Astrocyte (in vitro differentiated cells and primary cell): ENCODE measurements around the gene DIP2C. TPM values are rescaled to one million over a fixed set of nuclear protein-coding genes. Genes with fewer than 3 reads are reported as not detected.

Experiments
- DNase-seq: peaks from one replicate; pipeline ENCODE4 v3.0.0-alpha.2; 2010; ENCODE audit warnings: low read depth
- FAIRE-seq: peaks from 2 replicates; lab custom pipeline; 2011; peaks lifted over from hg19 to GRCh38; lab: Jason Lieb, UNC
- H2AFZ ChIP-seq: 2 replicates; pipeline ENCODE4 v1.6.0; 2012; ENCODE audit warnings: low read depth, low read length, inconsistent platforms
- H3K27ac ChIP-seq: 2 replicates; pipeline ENCODE4 v1.5.1; 2011; ENCODE audit warnings: low read depth, low read length, inconsistent platforms
- H3K27me3 ChIP-seq: 2 replicates; pipeline ENCODE4 v1.6.0; 2011; ENCODE audit warnings: low read length, inconsistent platforms; ENCODE audit not compliant: insufficient read depth
- H3K36me3 ChIP-seq: 2 replicates; pipeline ENCODE4 v1.5.1; 2011; ENCODE audit warnings: low read length, inconsistent platforms; ENCODE audit not compliant: insufficient read depth
- H3K4me1 ChIP-seq: 2 replicates; pipeline ENCODE4 v1.5.1; 2011; ENCODE audit warnings: low read length, inconsistent platforms; ENCODE audit not compliant: insufficient read depth
- H3K4me2 ChIP-seq: 2 replicates; pipeline ENCODE4 v1.6.0; 2012; ENCODE audit warnings: low read length, inconsistent platforms
- H3K4me3 ChIP-seq: 2 replicates; pipeline ENCODE4 v1.5.1; 2011; ENCODE audit warnings: low read depth, mild to moderate bottlenecking, low read length, inconsistent platforms; ENCODE audit not compliant: insufficient read depth
- H3K79me2 ChIP-seq: 2 replicates; pipeline ENCODE4 v1.6.0; 2012; ENCODE audit warnings: mild to moderate bottlenecking, low read length, inconsistent platforms; ENCODE audit not compliant: insufficient read depth
- H3K9ac ChIP-seq: 2 replicates; pipeline ENCODE4 v1.6.0; 2012; ENCODE audit warnings: mild to moderate bottlenecking, low read length, inconsistent platforms
- H3K9me3 ChIP-seq: 2 replicates; pipeline ENCODE4 v1.5.1; 2012; ENCODE audit warnings: low read depth, mild to moderate bottlenecking, low read length, inconsistent platforms; ENCODE audit not compliant: insufficient read depth
- H4K20me1 ChIP-seq: 2 replicates; pipeline ENCODE4 v1.6.0; 2012; ENCODE audit warnings: low read length, inconsistent platforms; ENCODE audit not compliant: insufficient read depth
- H3K27ac Mint-ChIP-seq: one replicate; pipeline ENCODE4 v1.8.0; 2021; ENCODE audit warnings: mild to moderate bottlenecking, mixed read lengths; ENCODE audit not compliant: unreplicated experiment
- H3K27me3 Mint-ChIP-seq: one replicate; pipeline ENCODE4 v1.8.0; 2021; ENCODE audit warnings: low read depth, mixed read lengths; ENCODE audit not compliant: unreplicated experiment
- H3K36me3 Mint-ChIP-seq: one replicate; pipeline ENCODE4 v1.8.0; 2021; ENCODE audit warnings: low read depth, mixed read lengths; ENCODE audit not compliant: unreplicated experiment
- H3K4me1 Mint-ChIP-seq: one replicate; pipeline ENCODE4 v1.8.0; 2021; ENCODE audit warnings: low read depth, mixed read lengths; ENCODE audit not compliant: unreplicated experiment
- H3K4me3 Mint-ChIP-seq: one replicate; pipeline ENCODE4 v1.8.0; 2021; ENCODE audit warnings: mild to moderate bottlenecking, moderate library complexity, mixed read lengths; ENCODE audit not compliant: unreplicated experiment
- H3K9me3 Mint-ChIP-seq: one replicate; pipeline ENCODE4 v1.8.0; 2021; ENCODE audit warnings: mild to moderate bottlenecking, mixed read lengths; ENCODE audit not compliant: unreplicated experiment
- CTCF ChIP-seq: IDR thresholded peaks from 2 replicates; pipeline ENCODE4 v1.5.1; 2011; ENCODE audit warnings: low read depth, mild to moderate bottlenecking, inconsistent platforms, low read length, moderate library complexity; ENCODE audit not compliant: insufficient read depth
- EZH2 ChIP-seq: IDR thresholded peaks from 2 replicates; pipeline ENCODE4 v1.6.1; 2012; ENCODE audit warnings: mild to moderate bottlenecking, low read length, inconsistent platforms; ENCODE audit not compliant: insufficient read depth
- total RNA-seq: library from RNA; stranded (reverse); gene quantifications from 2 replicates; pipeline ENCODE4 v1.2.1, GENCODE V29; 2021

DIP2C gene
- total RNA-seq, 1 donor from 2014 or later, result 27.3 TPM

DNA sequence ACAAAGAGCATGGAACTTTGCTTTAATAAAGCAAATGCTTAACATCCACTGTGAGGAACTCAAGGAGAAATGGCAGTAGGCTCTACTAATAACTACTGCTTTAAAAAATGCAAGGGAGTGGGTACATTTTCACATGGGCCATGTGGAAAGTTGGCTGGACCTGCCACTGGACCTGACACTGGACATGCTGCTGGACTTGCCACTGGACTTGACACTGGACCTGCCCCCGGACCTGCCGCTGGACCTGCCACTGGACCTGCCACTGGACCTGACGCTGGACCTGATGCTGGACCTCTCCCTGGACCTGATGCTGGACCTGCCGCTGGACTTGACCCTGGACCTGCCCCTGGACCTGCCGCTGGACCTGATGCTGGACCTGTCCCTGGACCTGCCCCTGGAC, 32.6 kb downstream of the DIP2C start:
- H2AFZ ChIP-seq, result no peak overlapping the region
- H3K36me3 Mint-ChIP-seq, result peaks cover 4% of the 10 kb centered on the region
- H3K4me3 Mint-ChIP-seq, result no peak overlapping the region
- no peak for TF ChIP-seq EZH2
- TF ChIP-seq CTCF, result no peak
- DNase-seq, result no peak
- no peak overlapping the region for H3K27ac Mint-ChIP-seq
- no peak overlapping the region for H3K9ac ChIP-seq
- no peaks in the 10 kb centered on the region for H3K27me3 ChIP-seq
- no peaks in the 10 kb centered on the region for H3K9me3 Mint-ChIP-seq
- H3K9me3 ChIP-seq, result no peaks in the 10 kb centered on the region
- H3K4me2 ChIP-seq, result no peak overlapping the region
- FAIRE-seq, result no peak
- H3K79me2 ChIP-seq, result peaks cover 89% of the 10 kb centered on the region
- peaks cover 30% of the 10 kb centered on the region for H3K4me1 ChIP-seq
- no peaks in the 10 kb centered on the region for H3K27me3 Mint-ChIP-seq
- peaks cover 81% of the 10 kb centered on the region for H4K20me1 ChIP-seq
- H3K4me1 Mint-ChIP-seq, result peaks cover 33% of the 10 kb centered on the region
- H3K27ac ChIP-seq, result no peak overlapping the region
- no peak overlapping the region for H3K4me3 ChIP-seq
- no peaks in the 10 kb centered on the region for H3K36me3 ChIP-seq

GRCh38 chr10:655184-655583, 34.3 kb downstream of the DIP2C start:
- Histone ChIP-seq H3K4me1 (peaks cover 37% of the 10 kb centered on the region), H3K4me3 (no peak overlapping the region), H4K20me1 (peaks cover 82% of the 10 kb centered on the region), H3K27me3 (no peaks in the 10 kb centered on the region), H2AFZ (no peak overlapping the region), H3K79me2 (peaks cover 89% of the 10 kb centered on the region), H3K4me2 (no peak overlapping the region), H3K9ac (no peak overlapping the region), H3K36me3 (no peaks in the 10 kb centered on the region), H3K9me3 (no peaks in the 10 kb centered on the region), H3K27ac (no peak overlapping the region)
- TF ChIP-seq EZH2 (no peak), CTCF (no peak)
- DNase-seq (no peak), FAIRE-seq (no peak)
- Mint-ChIP-seq H3K27ac (no peak overlapping the region), H3K9me3 (no peaks in the 10 kb centered on the region), H3K4me3 (no peak overlapping the region), H3K27me3 (no peaks in the 10 kb centered on the region), H3K36me3 (peaks cover 4% of the 10 kb centered on the region), H3K4me1 (peaks cover 28% of the 10 kb centered on the region)

- Mint-ChIP-seq H3K9me3 (no peaks in the 10 kb centered on the region), H3K4me1 (peaks cover 26% of the 10 kb centered on the region), H3K36me3 (peaks cover 4% of the 10 kb centered on the region), H3K27me3 (no peaks in the 10 kb centered on the region), H3K4me3 (no peak overlapping the region), H3K27ac (no peak overlapping the region)
- Histone ChIP-seq H3K9me3 (no peaks in the 10 kb centered on the region), H3K4me2 (no peak overlapping the region), H3K4me3 (no peak overlapping the region), H3K9ac (peak overlapping the region; percentile 20), H3K27ac (no peak overlapping the region), H3K36me3 (no peaks in the 10 kb centered on the region), H3K27me3 (no peaks in the 10 kb centered on the region), H3K4me1 (peaks cover 32% of the 10 kb centered on the region), H4K20me1 (peaks cover 87% of the 10 kb centered on the region), H2AFZ (no peak overlapping the region), H3K79me2 (peaks cover 93% of the 10 kb centered on the region)
- FAIRE-seq (no peak), DNase-seq (no peak)
- TF ChIP-seq EZH2, result no peak
- no peak for TF ChIP-seq CTCF
Observed at GRCh38 chr10:654647-654996, 34.8 kb downstream of the DIP2C start.
